ENCODE measurements around the gene OR6B1. TPM values are rescaled to one million over a fixed set of nuclear protein-coding genes. Genes with fewer than 3 reads are reported as not detected.

OR6B1 gene
- total and polyA plus RNA-seq, 2 donors (not counting 3 experiments of a cell fraction or from before 2014, with no cell fraction given), result not detected

DNA sequence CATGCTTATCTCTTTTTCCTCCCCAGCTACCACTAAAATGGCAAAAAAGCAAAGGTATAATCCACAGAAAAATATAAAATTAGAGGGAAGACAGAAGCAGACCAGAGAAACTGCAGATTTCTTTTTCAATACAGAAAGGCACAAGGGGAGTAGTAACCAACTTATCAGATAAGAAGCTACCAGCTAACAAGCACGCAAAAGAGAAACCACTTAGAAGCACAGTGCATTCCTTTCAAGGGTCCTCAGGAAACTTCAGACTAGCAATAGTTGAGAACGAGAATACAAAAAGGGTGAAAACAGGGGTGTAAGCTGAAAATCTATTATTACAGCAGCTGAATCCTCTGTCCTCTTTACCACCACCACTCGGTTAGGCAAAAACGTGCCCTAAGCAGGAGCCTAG is 38.8 kb downstream of the OR6B1 start:
- BruUV-seq (replicated peaks), result no TSS peak
- Histone ChIP-seq H3K4me2 (ENCODE audit: insufficient read depth, low read length) (no peak overlapping the region), H3K4me1 (ENCODE audit: control insufficient read depth, extremely low read depth, insufficient read depth, low read length) (peaks cover 7% of the 10 kb centered on the region), H4K20me1 (replicated peaks; ENCODE audit: control insufficient read depth, extremely low read depth, insufficient read depth, low read length) (no peaks in the 10 kb centered on the region), H2AFZ (ENCODE audit: low read depth, low read length) (no peak overlapping the region), H3K36me3 (ENCODE audit: control insufficient read depth in 2 of 2, extremely low read depth in 1 of 2, insufficient read depth in 2 of 2, low read length in 2 of 2) (no peaks in the 10 kb centered on the region), H3K9me3 (replicated peaks; ENCODE audit: control insufficient read depth, insufficient read depth, low read length) (no peaks in the 10 kb centered on the region), H3K27ac (ENCODE audit: insufficient read depth, low read depth, low read length) (no peak overlapping the region), H3K79me2 (ENCODE audit: control insufficient read depth, insufficient read depth, low read length) (no peaks in the 10 kb centered on the region), H3K9ac (replicated peaks; ENCODE audit: extremely low read depth, insufficient read depth, low read length) (no peak overlapping the region), H3K27me3 (ENCODE audit: control insufficient read depth in 2 of 2, insufficient read depth in 2 of 2, low read length in 2 of 2) (peaks cover 0 to 2% of the 10 kb centered on the region in 2 experiments), H3K4me3 (replicated peaks in 1 of 3; ENCODE audit: insufficient read depth in 1 of 3, low read depth in 1 of 3, low read length in 3 of 3) (no peak overlapping the region), H3K9me1 (replicated peaks; ENCODE audit: control insufficient read depth, extremely low read depth, insufficient read depth, low read length) (no peaks in the 10 kb centered on the region)
- CTCF ChIA-PET, result interaction anchor here (0.7 to 1.2 kb wide), 2 partner anchors 8 to 137 kb away, joined by 3 read pairs; partner anchors contain the start of gene TCAF1
- FAIRE-seq (no peak), DNase-seq (ENCODE audit: low read depth, low spot score) (no peak)
- POLR2A ChIA-PET, result no interaction called here
- TF ChIP-seq MYC (IDR thresholded peaks at IDR 0.05; ENCODE audit: low read depth, low read length), result no peak
- no peak for TF ChIP-seq POLR2AphosphoS5 (IDR thresholded peaks at IDR 0.05; ENCODE audit: insufficient read depth, low read depth, low read length)
- TF ChIP-seq, protein P1, sequence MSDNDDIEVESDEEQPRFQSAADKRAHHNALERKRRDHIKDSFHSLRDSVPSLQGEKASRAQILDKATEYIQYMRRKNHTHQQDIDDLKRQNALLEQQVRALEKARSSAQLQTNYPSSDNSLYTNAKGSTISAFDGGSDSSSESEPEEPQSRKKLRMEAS (IDR thresholded peaks at IDR 0.05; ENCODE audit: insufficient read depth, insufficient read length), result no peak
- no peak for TF ChIP-seq GATA2 (IDR thresholded peaks at IDR 0.05; ENCODE audit: insufficient read depth, insufficient read length, low read depth, low read length)
- TF ChIP-seq JUN (IDR thresholded peaks at IDR 0.05; ENCODE audit: borderline replicate concordance, insufficient read depth, insufficient read length, low read depth), result no peak
- no peak for TF ChIP-seq EZH2 (IDR thresholded peaks at IDR 0.05; ENCODE audit: borderline replicate concordance, low read depth, low read length, severe bottlenecking)
- TF ChIP-seq, protein P2, sequence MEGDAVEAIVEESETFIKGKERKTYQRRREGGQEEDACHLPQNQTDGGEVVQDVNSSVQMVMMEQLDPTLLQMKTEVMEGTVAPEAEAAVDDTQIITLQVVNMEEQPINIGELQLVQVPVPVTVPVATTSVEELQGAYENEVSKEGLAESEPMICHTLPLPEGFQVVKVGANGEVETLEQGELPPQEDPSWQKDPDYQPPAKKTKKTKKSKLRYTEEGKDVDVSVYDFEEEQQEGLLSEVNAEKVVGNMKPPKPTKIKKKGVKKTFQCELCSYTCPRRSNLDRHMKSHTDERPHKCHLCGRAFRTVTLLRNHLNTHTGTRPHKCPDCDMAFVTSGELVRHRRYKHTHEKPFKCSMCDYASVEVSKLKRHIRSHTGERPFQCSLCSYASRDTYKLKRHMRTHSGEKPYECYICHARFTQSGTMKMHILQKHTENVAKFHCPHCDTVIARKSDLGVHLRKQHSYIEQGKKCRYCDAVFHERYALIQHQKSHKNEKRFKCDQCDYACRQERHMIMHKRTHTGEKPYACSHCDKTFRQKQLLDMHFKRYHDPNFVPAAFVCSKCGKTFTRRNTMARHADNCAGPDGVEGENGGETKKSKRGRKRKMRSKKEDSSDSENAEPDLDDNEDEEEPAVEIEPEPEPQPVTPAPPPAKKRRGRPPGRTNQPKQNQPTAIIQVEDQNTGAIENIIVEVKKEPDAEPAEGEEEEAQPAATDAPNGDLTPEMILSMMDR (IDR thresholded peaks at IDR 0.05; ENCODE audit: extremely low read depth in 1 of 2, insufficient read depth in 1 of 2, low read depth in 1 of 2, low read length in 2 of 2), result no peak
- TF ChIP-seq FOS (IDR thresholded peaks at IDR 0.05; ENCODE audit: borderline replicate concordance, insufficient read depth, low read length), result no peak
- TF ChIP-seq POLR2A (IDR thresholded peaks at IDR 0.05; ENCODE audit: low read depth, low read length), result no peak
- intact Hi-C loops (cut with micrococcal nuclease), result no loop called here
- dilution Hi-C loops (cut with MboI; ENCODE audit: extremely low pct_ligation_motif_present, low sequenced_read_pairs), result no loop called here
